HG03558 (cell line): ENCODE measurements around the gene VPS72.
A peak's percentile ranks its signal among the peaks of the same experiment; 100 is the strongest.
"Not testable (repeated sequence)": the region's sequence is repeated elsewhere in the genome, so short reads cannot be mapped to it uniquely, and the experiment has no call there.

Source experiments
- ATAC-seq: cut with Tn5 transposase; IDR thresholded peaks from one replicate; pipeline ENCODE4 v1.9.1; 2021; ENCODE audit warnings: moderate number of reproducible peaks; ENCODE audit not compliant: unreplicated experiment; ENCODE audit errors: extremely low read depth

The VPS72 gene

GRCh38 chr1:151188667-151189066, 1.3 kb downstream of the VPS72 start:
- not testable (repeated sequence) for ATAC-seq

- ATAC-seq = no peak
These were observed 2.8 kb downstream of the VPS72 start for GRCh38 chr1:151187205-151187604.

- ATAC-seq = no peak
These were observed 5.8 kb downstream of the VPS72 start for GRCh38 chr1:151184211-151184610.

- ATAC-seq = no peak
These were observed 13.4 kb downstream of the VPS72 start for GRCh38 chr1:151176514-151177045.

GRCh38 chr1:151175863-151176262, 14.1 kb downstream of the VPS72 start, which contains the start of gene TMOD4:
TSS of gene TMOD4 (minus strand) at chr1:151175981. CDS start at chr1:151174875, 1,106 bp downstream.
- ATAC-seq = no peak

GRCh38 chr1:151175041-151175741, 14.8 kb downstream of the VPS72 start:
- ATAC-seq = no peak

GRCh38 chr1:151171190-151171589, 18.8 kb downstream of the VPS72 start:
- no peak for ATAC-seq

- ATAC-seq = no peak
These were observed 22.9 kb downstream of the VPS72 start for GRCh38 chr1:151167116-151167515.

GRCh38 chr1:151166505-151166956, 23.5 kb downstream of the VPS72 start:
- ATAC-seq = no peak

GRCh38 chr1:151165738-151166504, 24.1 kb downstream of the VPS72 start, which contains the start of the genes LYSMD1 and SCNM1:
TSS of gene LYSMD1 (minus strand) at chr1:151165902. CDS start at chr1:151165258, 644 bp downstream.
TSS of gene SCNM1 (plus strand) at chr1:151166144. CDS start at chr1:151166153, 9 bp downstream.
- peak; percentile 66 for ATAC-seq

GRCh38 chr1:151165281-151165737, 24.7 kb downstream of the VPS72 start:
- no peak for ATAC-seq

GRCh38 chr1:151164732-151165280, 25.2 kb downstream of the VPS72 start:
- no peak for ATAC-seq

- no peak for ATAC-seq
These were observed 30.6 kb downstream of the VPS72 start for GRCh38 chr1:151159373-151159772.

- ATAC-seq = no peak
These were observed 31.2 kb downstream of the VPS72 start for GRCh38 chr1:151158751-151159251.

- ATAC-seq = no peak
These were observed 31.7 kb downstream of the VPS72 start for GRCh38 chr1:151158326-151158725.

GRCh38 chr1:151157067-151157531, 32.9 kb downstream of the VPS72 start:
- no peak for ATAC-seq

GRCh38 chr1:151156515-151156819, 33.5 kb downstream of the VPS72 start, which contains the start of gene TNFAIP8L2:
TSS of gene TNFAIP8L2 (plus strand) at chr1:151156649. CDS start at chr1:151158698, 2,049 bp downstream.
- ATAC-seq = no peak

GRCh38 chr1:151147665-151148064, 42.3 kb downstream of the VPS72 start:
- ATAC-seq = no peak

GRCh38 chr1:151147132-151147503, 42.9 kb downstream of the VPS72 start:
- no peak for ATAC-seq

GRCh38 chr1:151146412-151147131, 43.4 kb downstream of the VPS72 start, which contains the start of gene SEMA6C:
TSS of gene SEMA6C (minus strand) at chr1:151146631. CDS start at chr1:151142621, 4,010 bp downstream.
- ATAC-seq = peak; percentile 85
